K562 (cell line): ENCODE data around the gene CHAD. TPM values are rescaled to one million over a fixed set of nuclear protein-coding genes. Genes with fewer than 3 reads are reported as not detected.
A peak's percentile ranks its signal among the peaks of the same experiment; 100 is the strongest.

ENCODE experiments used
- BMI1 ChIP-seq: fragments of 150-350 bp; IDR thresholded peaks from 2 replicates; pipeline ENCODE4 v1.6.1; 2014; ENCODE audit warnings: low read length
- CBX8 ChIP-seq: fragments of 200-600 bp; sonication (generic); IDR thresholded peaks from 2 replicates; pipeline ENCODE4 v1.6.1; 2012; ENCODE audit warnings: borderline replicate concordance, mixed run types, low read depth, mild to moderate bottlenecking, moderate library complexity, mixed read lengths, low read length, control low read depth, inconsistent platforms; ENCODE audit not compliant: poor library complexity, severe bottlenecking; ENCODE audit errors: extremely low read depth
- CREM ChIP-seq: IDR thresholded peaks from 2 replicates; pipeline ENCODE4 v1.6.1; 2014; ENCODE audit warnings: antibody characterized with exemption, low read depth
- CTCFL ChIP-seq: IDR thresholded peaks from 2 replicates; pipeline ENCODE4 v1.6.1; 2011; ENCODE audit warnings: borderline replicate concordance, low read depth, mild to moderate bottlenecking, moderate library complexity, low read length; ENCODE audit not compliant: insufficient read depth, poor library complexity, severe bottlenecking
- DIDO1 ChIP-seq: fragments of 450-650 bp; IDR thresholded peaks from 2 replicates; pipeline ENCODE4 v1.6.1; 2016; ENCODE audit warnings: low read depth, missing biosample characterization, missing genetic modification characterization
- FOS ChIP-seq: IDR thresholded peaks from 3 replicates; pipeline ENCODE4 v1.6.1; 2011; ENCODE audit not compliant: insufficient read length; ENCODE audit errors: extremely low read depth
- FOXJ3 ChIP-seq: sonication (generic); formaldehyde crosslinking; IDR thresholded peaks from 2 replicates; pipeline ENCODE4 v1.4.0; 2020; ENCODE audit warnings: mild to moderate bottlenecking, missing genetic modification reagents
- GABPB1 ChIP-seq: sonication (generic); formaldehyde crosslinking; IDR thresholded peaks from 2 replicates; pipeline ENCODE4 v1.8.0; 2022; ENCODE audit warnings: mild to moderate bottlenecking, missing genetic modification reagents
- HMG20B ChIP-seq: fragments of 250-450 bp; sonication (Bioruptor Pico); IDR thresholded peaks from 2 replicates; pipeline ENCODE4 v1.5.0; 2021; ENCODE audit warnings: mild to moderate bottlenecking
- MECOM ChIP-seq: fragments of 250-450 bp; sonication (Bioruptor Pico); IDR thresholded peaks from 2 replicates; pipeline ENCODE4 v1.8.0; 2022; ENCODE audit warnings: inconsistent platforms
- NBN ChIP-seq: fragments of 450-650 bp; IDR thresholded peaks from 2 replicates; pipeline ENCODE4 v1.6.1; 2016; ENCODE audit warnings: low read depth, mild to moderate bottlenecking
- NELFE ChIP-seq: IDR thresholded peaks from 2 replicates; pipeline ENCODE4 v1.6.1; 2011; ENCODE audit warnings: mild to moderate bottlenecking; ENCODE audit not compliant: insufficient read depth, insufficient read length
- POLR2AphosphoS2 ChIP-seq: IDR thresholded peaks from 2 replicates; pipeline ENCODE4 v1.6.1; 2012; ENCODE audit warnings: low read length, improper control_type of control experiment
- POLR2B ChIP-seq: fragments of 450-650 bp; IDR thresholded peaks from 2 replicates; pipeline ENCODE4 v1.6.1; 2018; ENCODE audit warnings: low read depth; ENCODE audit not compliant: partially characterized antibody
- PTTG1 ChIP-seq: fragments of 450-650 bp; IDR thresholded peaks from 2 replicates; pipeline ENCODE4 v1.6.1; 2016; ENCODE audit warnings: low read depth, mild to moderate bottlenecking, missing genetic modification characterization, missing compliant biosample characterization
- SMAD1 ChIP-seq: fragments of 150-350 bp; IDR thresholded peaks from 2 replicates; pipeline ENCODE4 v1.6.1; 2014; ENCODE audit warnings: low read length, low read depth; ENCODE audit not compliant: partially characterized antibody
- ZBTB12 ChIP-seq: fragments of 250-450 bp; sonication (Bioruptor Pico); IDR thresholded peaks from 2 replicates; pipeline ENCODE4 v1.4.0; 2020
- ZNF140 ChIP-seq: fragments of 250-450 bp; sonication (Bioruptor Pico); IDR thresholded peaks from 2 replicates; pipeline ENCODE4 v1.8.0; 2021; ENCODE audit warnings: moderate library complexity, mild to moderate bottlenecking, inconsistent platforms
- ZNF212 ChIP-seq: fragments of 450-650 bp; formaldehyde crosslinking; IDR thresholded peaks from 2 replicates; pipeline ENCODE4 v1.4.0; 2020; ENCODE audit warnings: mild to moderate bottlenecking
- polyA plus RNA-seq, 8 experiments: library from polyadenylated mRNA; depleted of rRNA in 4 of 8; stranded (reverse) in 5 of 8; unstranded in 3 of 8; fragments of >200 nt; fragmentation: Nextera tagmentation in 2 of 8; fragmentation: Illumina TruSeq in 1 of 8; extraction: Ambion mirVana in 2 of 8; extraction: Trizol in 1 of 8; gene quantifications; 2 replicates each; pipeline versions ENCODE4 v1.2.1 to v1.2.3, GENCODE V29; 2011 to 2014; ENCODE audit warnings: inconsistent platforms in 1 of 8, missing spikeins in 1 of 8
- total RNA-seq, 7 experiments: library from RNA; depleted of rRNA in 6 of 7; stranded (reverse); fragments of >200 nt in 6 of 7; fragmentation: Illumina TruSeq in 2 of 7; extraction: Trizol in 2 of 7; gene quantifications; 2 replicates each; pipeline versions ENCODE4 v1.2.1 to v1.2.3, GENCODE V29; 2011 to 2021; ENCODE audit warnings: low replicate concordance in 1 of 7
- TF ChIP-seq, protein P1 (sequence below): fragments of 450-650 bp; IDR thresholded peaks from 2 replicates; pipeline ENCODE4 v1.7.0; 2016; ENCODE audit warnings: borderline replicate concordance
- TF ChIP-seq, protein P2 (sequence below): fragments of 450-650 bp; formaldehyde crosslinking; conservative IDR thresholded peaks from 2 replicates; pipeline ENCODE4 v1.4.0; 2022; ENCODE audit warnings: mild to moderate bottlenecking, missing genetic modification characterization
- TF ChIP-seq, protein P3 (sequence below): fragments of 250-450 bp; sonication (Bioruptor Pico); IDR thresholded peaks from 2 replicates; pipeline ENCODE4 v1.5.0; 2022; ENCODE audit warnings: mild to moderate bottlenecking

Gene CHAD
- total and polyA plus RNA-seq, 9 of the 15 experiments (the other 6 are each of a cell fraction or from before 2014, with no cell fraction given): not detected

DNA sequence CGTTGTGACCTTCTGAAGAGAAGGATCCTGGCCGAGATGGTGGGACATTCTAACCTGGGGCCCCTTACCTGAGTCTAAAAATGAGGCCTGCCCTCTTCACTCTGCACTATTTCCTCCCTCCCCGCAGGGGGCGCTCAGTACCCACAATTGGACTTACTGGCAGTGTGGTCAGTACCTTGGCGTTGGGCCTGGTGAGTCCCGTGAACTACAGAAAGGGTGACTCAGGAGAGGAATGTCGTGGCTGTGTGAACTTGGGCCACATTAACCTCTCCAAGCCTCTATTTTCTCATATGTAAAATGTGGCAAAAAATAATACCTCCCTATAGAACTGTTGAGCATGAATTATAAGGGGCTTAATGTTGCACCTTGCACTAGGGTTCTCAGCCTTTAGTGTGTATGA lies 13.8 kb upstream of the CHAD start (continued):
- TF ChIP-seq POLR2AphosphoS2: no peak
- no peak for TF ChIP-seq MECOM (CRISPR knock-in tag)
- TF ChIP-seq, protein P1, sequence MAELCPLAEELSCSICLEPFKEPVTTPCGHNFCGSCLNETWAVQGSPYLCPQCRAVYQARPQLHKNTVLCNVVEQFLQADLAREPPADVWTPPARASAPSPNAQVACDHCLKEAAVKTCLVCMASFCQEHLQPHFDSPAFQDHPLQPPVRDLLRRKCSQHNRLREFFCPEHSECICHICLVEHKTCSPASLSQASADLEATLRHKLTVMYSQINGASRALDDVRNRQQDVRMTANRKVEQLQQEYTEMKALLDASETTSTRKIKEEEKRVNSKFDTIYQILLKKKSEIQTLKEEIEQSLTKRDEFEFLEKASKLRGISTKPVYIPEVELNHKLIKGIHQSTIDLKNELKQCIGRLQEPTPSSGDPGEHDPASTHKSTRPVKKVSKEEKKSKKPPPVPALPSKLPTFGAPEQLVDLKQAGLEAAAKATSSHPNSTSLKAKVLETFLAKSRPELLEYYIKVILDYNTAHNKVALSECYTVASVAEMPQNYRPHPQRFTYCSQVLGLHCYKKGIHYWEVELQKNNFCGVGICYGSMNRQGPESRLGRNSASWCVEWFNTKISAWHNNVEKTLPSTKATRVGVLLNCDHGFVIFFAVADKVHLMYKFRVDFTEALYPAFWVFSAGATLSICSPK: no peak
- TF ChIP-seq CBX8: no peak
- TF ChIP-seq ZBTB12 (CRISPR knock-in tag): no peak
- no peak for TF ChIP-seq PTTG1 (tag)
- no peak for TF ChIP-seq BMI1
- peak; percentile 1 for TF ChIP-seq FOS
- TF ChIP-seq DIDO1: no peak
- TF ChIP-seq POLR2B: no peak
- TF ChIP-seq, protein P2, sequence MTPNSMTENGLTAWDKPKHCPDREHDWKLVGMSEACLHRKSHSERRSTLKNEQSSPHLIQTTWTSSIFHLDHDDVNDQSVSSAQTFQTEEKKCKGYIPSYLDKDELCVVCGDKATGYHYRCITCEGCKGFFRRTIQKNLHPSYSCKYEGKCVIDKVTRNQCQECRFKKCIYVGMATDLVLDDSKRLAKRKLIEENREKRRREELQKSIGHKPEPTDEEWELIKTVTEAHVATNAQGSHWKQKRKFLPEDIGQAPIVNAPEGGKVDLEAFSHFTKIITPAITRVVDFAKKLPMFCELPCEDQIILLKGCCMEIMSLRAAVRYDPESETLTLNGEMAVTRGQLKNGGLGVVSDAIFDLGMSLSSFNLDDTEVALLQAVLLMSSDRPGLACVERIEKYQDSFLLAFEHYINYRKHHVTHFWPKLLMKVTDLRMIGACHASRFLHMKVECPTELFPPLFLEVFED (CRISPR knock-in tag): no peak
- TF ChIP-seq NELFE: no peak
- TF ChIP-seq FOXJ3 (CRISPR knock-in tag): no peak
- TF ChIP-seq, protein P3, sequence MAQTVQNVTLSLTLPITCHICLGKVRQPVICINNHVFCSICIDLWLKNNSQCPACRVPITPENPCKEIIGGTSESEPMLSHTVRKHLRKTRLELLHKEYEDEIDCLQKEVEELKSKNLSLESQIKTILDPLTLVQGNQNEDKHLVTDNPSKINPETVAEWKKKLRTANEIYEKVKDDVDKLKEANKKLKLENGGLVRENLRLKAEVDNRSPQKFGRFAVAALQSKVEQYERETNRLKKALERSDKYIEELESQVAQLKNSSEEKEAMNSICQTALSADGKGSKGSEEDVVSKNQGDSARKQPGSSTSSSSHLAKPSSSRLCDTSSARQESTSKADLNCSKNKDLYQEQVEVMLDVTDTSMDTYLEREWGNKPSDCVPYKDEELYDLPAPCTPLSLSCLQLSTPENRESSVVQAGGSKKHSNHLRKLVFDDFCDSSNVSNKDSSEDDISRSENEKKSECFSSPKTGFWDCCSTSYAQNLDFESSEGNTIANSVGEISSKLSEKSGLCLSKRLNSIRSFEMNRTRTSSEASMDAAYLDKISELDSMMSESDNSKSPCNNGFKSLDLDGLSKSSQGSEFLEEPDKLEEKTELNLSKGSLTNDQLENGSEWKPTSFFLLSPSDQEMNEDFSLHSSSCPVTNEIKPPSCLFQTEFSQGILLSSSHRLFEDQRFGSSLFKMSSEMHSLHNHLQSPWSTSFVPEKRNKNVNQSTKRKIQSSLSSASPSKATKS (CRISPR knock-in tag): no peak
- TF ChIP-seq NBN: no peak
- TF ChIP-seq HMG20B: no peak
- peak; percentile 48 for TF ChIP-seq CREM
- TF ChIP-seq SMAD1: no peak
- TF ChIP-seq CTCFL: peak; percentile 18
- no peak for TF ChIP-seq ZNF212 (CRISPR knock-in tag)
- no peak for TF ChIP-seq GABPB1 (CRISPR knock-in tag)
- TF ChIP-seq ZNF140 (CRISPR knock-in tag): no peak
